WI38 (cell line): ENCODE data around the gene WNT2B.
"Not testable (repeated sequence)": the region's sequence is repeated elsewhere in the genome, so short reads cannot be mapped to it uniquely, and the experiment has no call there.

Experiments
- H3K4me3 ChIP-seq: 2 replicates; pipeline ENCODE4 v1.5.1; 2011; ENCODE audit warnings: low read depth, mild to moderate bottlenecking, control low read depth, low read length
- CTCF ChIP-seq: IDR thresholded peaks from 2 replicates; pipeline ENCODE4 v1.5.1; 2012; ENCODE audit warnings: low read depth, mild to moderate bottlenecking, control low read depth, low read length

Gene WNT2B

DNA sequence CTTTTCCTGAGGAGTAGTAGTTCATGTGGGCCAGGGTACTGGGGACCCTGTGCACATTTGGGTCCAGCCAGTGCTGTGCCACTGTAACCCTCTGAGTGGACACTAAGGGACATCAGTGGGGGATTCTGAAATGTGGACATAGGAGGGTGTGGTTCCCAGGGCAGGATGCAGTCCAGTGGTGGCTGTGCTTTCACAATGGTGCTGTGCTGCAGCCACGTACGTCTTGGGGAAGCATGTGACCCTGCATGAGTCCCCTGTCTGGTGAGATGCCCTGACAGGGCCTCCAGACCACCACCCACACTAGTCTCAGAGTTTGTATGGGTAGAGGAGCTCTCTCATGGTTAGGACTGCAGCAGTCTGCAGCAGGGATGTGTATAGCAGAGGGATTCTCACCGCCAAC is 37.8 kb upstream of the WNT2B start:
- H3K4me3 ChIP-seq: no peak overlapping the region
- no peak for TF ChIP-seq CTCF

GRCh38 chr1:112472142-112472541 is 36.6 kb upstream of the WNT2B start:
- no peak for TF ChIP-seq CTCF
- H3K4me3 ChIP-seq: no peak overlapping the region

DNA sequence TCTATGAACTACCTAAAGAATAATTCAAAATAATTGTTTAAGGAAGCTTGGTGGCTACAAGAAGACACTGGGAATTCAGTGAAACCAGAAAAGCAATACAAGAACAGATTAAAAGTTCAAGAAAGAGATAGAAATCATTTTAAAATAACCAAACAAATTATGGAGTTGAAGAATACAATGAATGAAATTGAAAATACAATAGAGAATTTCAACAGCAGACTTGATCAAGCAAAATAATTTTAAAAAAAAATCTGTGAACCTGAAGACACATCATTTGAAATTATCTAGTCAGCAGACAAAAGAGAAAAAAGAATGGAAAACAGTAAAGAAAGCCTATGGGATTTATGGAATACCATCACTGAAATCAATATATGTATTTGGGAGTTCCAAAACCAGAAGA is 31.2 kb upstream of the WNT2B start:
- H3K4me3 ChIP-seq: no peak overlapping the region
- TF ChIP-seq CTCF: no peak

GRCh38 chr1:112478314-112478713 is 30.5 kb upstream of the WNT2B start:
- TF ChIP-seq CTCF: no peak
- no peak overlapping the region for H3K4me3 ChIP-seq

GRCh38 chr1:112486063-112486462 is 22.7 kb upstream of the WNT2B start:
- H3K4me3 ChIP-seq: not testable (repeated sequence)

GRCh38 chr1:112487686-112488085 is 21.1 kb upstream of the WNT2B start:
- H3K4me3 ChIP-seq: not testable (repeated sequence)

- H3K4me3 ChIP-seq: no peak overlapping the region
- TF ChIP-seq CTCF: no peak
These were observed 20.6 kb upstream of the WNT2B start for GRCh38 chr1:112488141-112488540.

DNA sequence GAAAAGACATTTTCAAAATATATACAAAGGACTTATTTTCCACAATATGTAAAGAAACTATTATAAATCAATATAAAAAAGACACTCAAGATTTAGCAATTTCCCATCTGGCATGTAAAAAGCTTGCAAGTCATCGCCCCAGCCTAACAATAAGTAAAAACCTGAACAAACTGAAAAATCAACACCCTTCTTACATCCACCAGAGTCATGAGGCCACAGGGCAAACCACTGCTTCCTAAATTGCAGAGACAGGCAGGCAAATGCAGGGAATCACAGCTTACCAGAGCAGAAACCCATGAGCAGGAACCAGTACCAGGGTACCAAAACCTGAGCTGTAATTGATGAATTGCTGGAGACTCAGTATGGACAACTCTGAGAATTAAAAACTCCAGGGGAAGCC is 16.7 kb upstream of the WNT2B start:
- TF ChIP-seq CTCF: no peak
- H3K4me3 ChIP-seq: no peak overlapping the region

GRCh38 chr1:112493351-112493750 is 15.4 kb upstream of the WNT2B start:
- H3K4me3 ChIP-seq: no peak overlapping the region
- TF ChIP-seq CTCF: no peak
